HG03378 (cell line): ENCODE results near the gene RPEL1.

Experiments
- ATAC-seq: cut with Tn5 transposase; IDR thresholded peaks from one replicate; pipeline ENCODE4 v1.9.1; 2021; ENCODE audit warnings: mild to moderate bottlenecking, moderate library complexity; ENCODE audit not compliant: unreplicated experiment

RPEL1 gene

DNA sequence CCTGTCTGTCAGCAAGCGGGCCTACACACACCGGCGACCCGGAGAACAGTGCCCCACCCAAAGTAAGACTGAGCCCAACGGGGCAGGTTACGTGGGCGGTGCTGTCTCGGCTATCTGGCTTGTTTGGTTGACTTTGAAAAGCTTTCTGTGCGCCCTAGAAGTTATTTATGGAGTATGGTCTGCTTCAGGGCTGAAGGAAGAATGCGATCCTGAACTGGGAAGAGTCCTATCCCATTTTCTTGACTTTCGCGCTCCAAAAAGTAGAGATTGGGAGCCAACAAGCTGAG is 32.8 kb downstream of the RPEL1 start:
- ATAC-seq = no peak

DNA sequence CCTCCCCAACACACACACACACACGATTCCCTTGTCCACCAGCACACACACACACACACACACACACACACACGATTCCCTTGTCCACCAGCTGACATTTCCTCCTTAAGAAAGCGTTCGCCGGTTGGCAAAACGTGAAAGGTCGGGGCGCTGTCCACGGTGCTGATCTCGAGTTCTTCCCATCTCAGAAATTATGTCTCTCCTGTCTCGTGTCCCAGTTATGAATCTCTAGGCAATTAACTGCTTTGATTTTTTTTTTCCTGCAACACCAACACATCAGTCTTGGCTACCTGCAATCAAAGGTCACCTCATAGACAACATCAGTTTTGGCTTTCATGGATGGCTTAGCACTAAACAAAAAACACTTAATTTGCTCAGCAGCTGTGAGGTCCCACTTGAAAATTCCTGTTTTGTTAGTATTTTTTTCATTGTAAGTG is 33.2 kb downstream of the RPEL1 start:
- no peak for ATAC-seq

DNA sequence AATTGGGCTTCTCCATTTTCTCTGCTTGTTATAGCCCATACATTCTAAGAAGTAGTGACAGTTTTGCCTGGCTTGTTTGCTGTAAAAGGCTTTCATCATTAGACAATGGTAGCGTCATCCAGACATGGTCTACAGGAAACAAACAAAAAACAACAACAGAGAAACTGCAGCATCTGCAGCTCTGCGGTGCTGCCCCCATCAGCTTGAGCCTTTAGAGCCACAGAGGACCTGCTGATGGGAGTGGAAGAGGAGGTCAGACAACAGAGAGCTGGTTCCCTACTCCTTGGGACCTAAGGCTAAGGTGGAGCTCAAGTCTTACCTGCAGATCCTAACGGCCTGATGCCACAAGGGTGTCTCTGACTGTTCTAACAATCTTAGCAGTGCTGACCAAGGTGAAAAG is 34.3 kb downstream of the RPEL1 start:
- ATAC-seq = no peak

DNA sequence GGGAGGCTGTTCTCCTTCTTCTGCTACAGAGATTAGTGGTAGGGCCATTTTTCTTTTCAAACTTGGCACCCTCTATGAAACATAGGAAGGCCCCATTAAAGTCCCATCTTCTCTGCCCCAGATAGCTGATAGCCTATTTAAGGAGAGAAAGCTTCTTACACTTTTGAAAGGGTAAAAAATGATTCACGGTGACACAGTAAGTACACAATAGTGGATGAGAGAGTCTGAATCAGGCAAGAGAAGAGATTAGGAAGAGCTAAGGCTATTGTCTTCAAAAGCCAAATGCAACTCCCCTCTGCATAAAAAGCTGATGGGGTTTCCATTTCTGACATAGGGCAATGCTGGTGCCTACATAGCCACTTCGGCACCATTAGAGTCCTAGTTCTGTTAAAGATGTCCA is 34.8 kb downstream of the RPEL1 start:
- no peak for ATAC-seq

DNA sequence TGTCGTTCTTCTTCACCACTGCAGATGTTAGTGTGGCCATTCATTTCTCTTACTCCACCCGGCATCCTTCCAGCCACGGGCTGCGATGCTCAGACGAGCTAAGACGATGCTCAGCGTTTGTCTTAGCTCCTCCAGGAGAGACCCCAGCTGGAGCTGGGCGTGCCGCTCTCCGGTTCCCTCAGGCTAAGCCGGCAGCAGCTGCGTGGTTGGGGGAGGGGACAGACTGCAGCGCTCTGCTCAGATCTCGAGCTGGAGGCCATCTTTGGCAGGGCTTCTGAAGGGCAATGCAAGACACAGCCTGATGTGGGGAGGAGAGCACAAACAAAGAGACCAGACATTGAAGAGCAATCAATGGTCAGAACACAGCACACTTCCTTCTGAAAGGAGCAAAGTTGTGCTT is 36.1 kb downstream of the RPEL1 start:
- ATAC-seq = no peak

DNA sequence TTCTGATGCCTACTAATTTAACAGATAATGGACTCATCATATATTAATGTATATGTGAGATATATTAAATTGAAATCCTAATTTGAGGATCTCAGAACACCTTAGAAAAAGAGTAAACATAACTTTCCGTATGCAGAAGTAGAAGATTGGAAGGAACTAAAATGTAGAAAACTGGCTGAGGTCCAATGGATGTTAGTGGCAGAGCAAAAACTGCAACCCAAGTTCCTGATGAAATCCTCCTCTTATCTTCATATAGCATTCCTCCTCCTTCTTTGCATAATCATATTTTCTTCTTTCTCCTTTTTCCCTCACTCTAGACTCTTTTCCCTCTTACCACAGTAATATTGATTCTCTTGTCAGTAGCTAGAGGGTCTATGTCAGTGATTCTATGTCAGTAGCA is 37.3 kb downstream of the RPEL1 start:
- ATAC-seq = no peak

DNA sequence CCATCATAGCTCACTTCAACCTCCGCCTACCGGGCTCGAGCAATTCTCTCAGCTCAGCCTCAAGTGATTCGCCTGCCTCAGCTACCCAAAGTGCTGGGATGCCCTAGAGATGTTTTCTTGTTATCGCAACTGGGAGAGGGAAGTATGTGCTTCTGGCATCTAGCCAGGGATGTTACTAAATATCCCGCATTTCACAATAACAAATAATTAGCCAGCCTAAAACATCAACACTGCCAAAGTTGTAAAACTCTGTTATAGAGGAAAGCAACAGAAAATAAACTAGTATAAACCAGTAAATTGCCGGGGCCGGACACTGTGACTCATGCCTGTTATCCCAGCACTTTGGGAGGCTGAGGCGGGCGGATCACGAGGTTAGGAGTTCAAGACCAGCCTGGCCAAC is 38.5 kb downstream of the RPEL1 start:
- no peak for ATAC-seq

DNA sequence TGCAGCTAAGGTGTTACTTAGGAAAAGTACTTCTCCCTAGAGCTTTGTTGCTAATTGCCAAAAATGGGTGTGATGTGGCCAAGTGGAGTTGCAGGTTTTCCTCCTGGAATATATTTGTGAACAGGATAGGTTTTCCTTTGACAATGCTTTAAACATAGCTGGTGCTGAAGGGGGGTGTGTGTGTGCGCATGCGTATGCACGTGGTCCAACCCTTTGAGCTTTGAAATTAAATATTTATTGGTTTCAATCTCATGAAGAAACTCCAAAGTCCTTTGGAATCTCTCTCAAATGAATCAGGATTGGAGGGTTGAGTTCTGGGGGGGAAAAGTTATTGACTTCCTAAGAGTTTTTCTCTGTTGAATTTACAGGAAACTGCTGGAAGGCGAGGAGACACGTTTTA is 42.3 kb downstream of the RPEL1 start:
- no peak for ATAC-seq

DNA sequence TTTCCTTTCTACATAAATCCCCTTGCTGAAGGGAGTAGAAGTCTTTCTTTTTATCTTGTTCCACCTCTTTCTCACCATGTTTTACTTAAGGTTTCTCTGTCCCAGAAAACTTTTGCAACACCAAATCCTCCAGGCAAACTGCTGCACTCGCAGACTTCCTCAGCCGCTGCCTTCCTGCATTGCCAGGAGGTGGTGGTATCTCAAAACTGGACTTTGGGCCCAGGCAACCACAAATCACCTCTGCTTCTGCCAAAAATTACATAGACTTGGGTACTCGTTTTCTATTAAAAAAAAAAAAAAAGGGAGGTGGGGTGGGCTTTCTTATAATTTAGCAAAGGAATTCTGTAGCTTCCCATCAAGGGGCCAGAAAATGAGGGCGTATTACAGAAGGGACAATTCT is 45.9 kb downstream of the RPEL1 start:
- no peak for ATAC-seq

DNA sequence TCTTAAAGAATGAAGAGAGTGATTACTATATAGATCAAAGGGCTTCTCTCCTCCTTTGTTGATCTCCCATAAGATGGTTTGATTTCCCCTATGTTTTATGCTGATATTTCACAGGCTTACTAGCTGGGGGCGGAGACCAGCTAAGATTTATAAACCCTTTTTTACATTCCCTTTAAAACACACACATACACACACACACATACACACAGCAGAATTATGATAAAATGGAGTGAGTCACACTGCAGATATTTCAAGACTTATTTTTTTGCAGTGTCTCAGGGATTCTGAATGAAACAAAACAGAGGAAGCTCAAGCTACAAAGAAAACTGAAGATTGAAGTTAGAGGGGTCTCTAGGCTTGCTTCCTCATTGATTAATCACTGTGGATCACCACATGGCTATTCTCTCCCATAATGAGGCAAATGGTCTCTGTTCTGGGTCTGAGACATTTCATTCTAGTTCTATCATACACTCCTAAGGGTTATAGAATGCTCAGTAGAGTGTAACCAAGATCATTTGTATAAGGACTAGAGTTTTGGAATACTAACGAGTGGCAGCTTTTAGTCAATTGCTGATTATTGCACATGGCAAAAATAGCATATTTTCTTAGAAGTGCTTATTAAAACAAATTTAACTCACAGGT is 49.8 kb downstream of the RPEL1 start:
- ATAC-seq = no peak
